NCI-H2107 (cell line): ENCODE measurements around the gene CSF3.

Experiments
- DNase-seq: peaks from one replicate; lab custom pipeline; 2025; lab: John Stamatoyannopoulos, UW

CSF3 gene

GRCh38 chr17:40024901-40025300 lies 9.7 kb downstream of the CSF3 start:
- no peak for DNase-seq

DNA sequence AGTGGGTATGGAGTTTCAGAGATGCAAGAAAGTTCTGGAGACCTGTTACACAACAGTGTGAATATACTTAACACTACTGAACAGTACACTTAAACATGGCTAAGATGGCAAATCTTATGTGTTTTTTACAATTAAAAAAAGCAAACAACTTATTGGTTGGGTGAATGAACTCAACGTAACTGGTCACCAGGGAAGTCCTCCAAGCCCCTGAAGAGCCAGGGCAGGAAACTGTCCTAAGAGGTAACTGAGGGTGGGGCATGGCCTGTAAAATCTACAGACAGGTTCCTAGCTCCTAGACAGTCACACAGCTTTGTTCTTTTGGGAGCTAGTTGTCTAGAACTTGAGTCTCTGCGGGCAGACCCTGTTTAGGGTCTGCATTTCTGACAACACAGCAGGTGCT lies 10.3 kb downstream of the CSF3 start:
- no peak for DNase-seq

- DNase-seq = no peak
Observed at GRCh38 chr17:40025991-40026815, 11.0 kb downstream of the CSF3 start.

DNA sequence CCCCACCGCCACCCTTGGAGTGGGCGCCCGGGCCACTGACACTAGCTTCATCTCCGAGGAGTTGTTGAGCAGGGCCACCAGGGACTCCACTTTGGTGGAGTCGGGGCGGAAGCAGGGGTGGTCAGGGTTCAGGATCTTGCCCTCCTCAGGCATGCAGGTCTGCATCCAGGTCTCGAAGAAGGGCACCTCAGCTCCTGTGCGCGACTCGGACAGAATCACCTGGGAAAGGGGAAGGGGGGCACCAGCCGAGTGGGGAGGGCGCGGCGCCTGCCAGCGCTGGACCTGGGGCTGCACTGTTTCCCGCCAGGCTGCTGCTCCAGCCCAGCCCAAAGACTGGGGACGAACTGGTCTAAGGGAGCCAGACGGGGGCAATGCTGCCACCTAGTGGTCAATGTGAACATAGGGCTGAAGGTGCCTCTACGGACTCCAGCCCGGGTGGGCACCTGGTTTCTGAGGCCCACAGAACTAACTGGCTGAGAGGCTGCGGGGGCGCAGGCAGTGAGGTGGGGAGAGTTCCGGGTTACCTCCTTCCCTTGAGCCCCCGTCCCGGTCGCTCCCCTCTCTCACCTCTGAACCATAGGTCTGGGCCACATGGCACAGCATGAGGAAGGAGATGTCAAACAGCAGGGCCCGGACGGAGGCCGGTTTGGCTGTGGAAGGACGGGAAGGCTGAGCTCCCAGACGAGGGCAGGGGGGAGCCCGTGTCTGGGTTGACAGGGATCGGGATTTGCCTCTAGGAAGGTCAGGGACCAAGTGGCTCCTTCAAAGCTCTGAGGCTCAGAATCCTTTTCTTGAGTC lies 11.8 kb downstream of the CSF3 start:
- DNase-seq = peak; percentile 58

DNA sequence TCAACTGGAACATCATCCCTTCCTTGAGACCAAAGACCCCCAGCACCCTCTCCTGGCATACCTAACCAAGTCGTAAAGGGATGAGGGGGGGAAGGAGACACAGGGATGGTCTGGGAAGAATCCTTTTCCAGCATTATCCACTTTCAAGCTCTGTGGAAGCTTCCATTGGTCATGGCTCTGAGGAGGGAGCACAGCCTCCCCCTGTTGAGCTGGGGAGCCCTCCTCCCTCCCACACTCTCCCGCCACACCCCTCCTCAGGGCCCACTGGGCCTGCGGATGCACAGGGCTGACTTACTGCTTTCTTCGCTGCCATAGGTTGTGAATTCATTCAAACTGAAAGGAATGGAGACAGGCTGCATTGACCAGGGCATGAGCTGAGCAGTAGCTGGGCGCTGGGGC lies 12.4 kb downstream of the CSF3 start:
- no peak for DNase-seq

- DNase-seq = no peak
Observed at GRCh38 chr17:40028595-40028994, 13.4 kb downstream of the CSF3 start.

GRCh38 chr17:40031706-40032105 lies 16.5 kb downstream of the CSF3 start:
- no peak for DNase-seq

GRCh38 chr17:40032322-40033320 lies 17.4 kb downstream of the CSF3 start:
- no peak for DNase-seq

DNA sequence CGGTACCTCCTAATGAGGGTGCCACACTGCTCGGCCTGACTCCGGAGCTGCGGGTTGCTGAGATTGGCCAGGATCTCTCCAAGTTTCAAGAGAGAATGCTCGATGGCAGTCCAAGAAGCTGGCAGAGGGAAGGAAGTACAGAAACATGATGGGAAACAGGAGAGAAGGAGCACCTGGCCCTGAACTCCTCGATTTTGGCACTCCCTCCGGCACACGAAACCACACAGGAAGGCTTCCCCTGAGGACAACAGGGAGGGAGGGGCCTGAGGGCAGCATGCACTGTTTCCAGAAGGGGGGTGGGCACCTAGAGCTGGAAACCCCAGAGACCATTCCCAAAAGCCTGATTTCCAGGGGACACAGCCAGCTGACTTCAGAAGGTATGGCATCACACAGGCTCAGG lies 18.1 kb downstream of the CSF3 start:
- no peak for DNase-seq

DNA sequence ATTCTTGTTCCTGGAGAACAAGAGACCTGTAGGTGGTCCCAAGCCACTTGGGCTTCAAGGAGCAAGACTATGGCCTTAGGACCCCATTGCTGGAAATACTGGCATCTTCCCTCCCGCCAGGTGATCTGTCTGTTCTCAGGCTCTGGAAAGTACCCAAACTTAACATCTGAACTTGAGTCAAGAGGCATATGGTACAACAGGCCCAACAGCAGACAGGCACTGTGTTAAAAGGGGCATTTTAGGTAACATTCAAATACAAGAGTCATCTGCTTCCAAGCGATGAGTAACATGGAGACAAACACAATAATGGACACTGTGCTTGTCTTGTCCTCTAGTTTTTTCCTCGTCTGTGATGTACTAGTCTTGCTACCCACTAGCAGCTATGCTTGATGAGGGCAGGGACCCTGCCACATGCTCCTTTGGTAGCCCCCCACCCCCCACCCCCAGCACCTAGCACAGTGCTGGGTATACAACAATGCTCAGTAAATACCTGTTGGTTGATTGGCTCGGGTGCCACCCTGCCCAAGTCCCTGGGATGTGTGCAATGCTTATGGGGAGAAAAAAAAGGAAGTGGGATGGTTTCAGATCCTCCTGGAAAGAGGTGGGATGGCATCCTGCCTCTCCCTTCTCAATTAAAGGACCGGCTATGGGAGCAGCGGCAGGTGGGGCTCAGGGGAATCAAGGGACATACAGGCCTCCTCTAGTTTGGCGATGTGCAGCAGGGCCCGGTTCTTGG lies 19.4 kb downstream of the CSF3 start:
- no peak for DNase-seq

- no peak for DNase-seq
Observed at GRCh38 chr17:40035162-40035559, 19.9 kb downstream of the CSF3 start.

- no peak for DNase-seq
Observed at GRCh38 chr17:40038882-40039513, 23.8 kb downstream of the CSF3 start.

GRCh38 chr17:40041196-40041595 lies 26.0 kb downstream of the CSF3 start:
- DNase-seq = no peak

DNA sequence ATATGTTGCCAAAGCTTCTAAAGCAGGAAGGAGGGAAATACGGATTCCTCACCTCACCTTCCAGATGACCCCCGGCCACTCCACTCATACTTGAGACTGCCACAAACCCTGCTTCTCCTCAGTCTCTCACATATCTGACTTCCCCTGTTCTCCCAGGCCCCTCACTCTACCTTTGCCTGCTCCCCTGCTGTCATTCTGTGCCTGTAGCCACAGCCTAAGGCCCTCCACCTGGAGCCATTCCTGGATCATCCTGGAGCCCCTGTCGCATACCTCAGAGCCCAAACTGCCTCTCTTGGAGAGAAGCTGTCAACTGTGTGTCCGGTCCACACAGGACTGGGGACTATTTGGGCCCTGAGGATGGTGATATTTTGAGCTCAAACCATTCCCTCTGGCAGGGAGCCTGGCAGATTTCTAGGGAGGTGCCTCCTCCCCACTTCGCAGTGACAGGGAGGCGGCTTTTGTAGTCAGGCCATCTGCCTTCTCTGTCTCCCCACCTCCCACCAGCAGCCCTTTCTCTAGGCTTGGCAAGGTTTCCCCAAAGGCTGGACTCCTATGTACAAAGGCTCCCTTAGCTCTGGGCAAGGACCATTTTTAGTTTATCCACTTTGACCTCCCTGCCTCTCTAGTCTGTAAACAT lies 41.3 kb downstream of the CSF3 start:
- DNase-seq = no peak

GRCh38 chr17:40058186-40058784 lies 43.0 kb downstream of the CSF3 start:
- no peak for DNase-seq

DNA sequence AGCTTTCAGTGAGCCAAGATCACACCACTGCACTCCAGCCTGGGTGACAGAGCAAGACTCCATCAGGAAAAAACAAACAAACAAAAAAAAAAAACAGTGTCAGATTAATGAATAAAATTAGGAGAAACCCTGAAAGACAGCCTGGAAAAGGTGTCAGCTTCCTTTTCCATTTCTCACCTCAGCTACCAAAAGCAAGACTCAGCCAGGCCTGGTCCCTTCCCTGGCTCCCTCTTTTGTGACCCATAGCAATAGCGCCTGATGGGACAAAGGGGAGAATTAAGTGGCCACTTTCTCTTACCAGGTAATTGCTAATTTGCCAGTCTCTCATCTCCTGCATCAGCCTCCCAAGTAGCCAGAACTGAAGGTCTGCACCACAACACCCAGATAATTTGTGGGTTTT lies 43.6 kb downstream of the CSF3 start:
- DNase-seq = no peak

DNA sequence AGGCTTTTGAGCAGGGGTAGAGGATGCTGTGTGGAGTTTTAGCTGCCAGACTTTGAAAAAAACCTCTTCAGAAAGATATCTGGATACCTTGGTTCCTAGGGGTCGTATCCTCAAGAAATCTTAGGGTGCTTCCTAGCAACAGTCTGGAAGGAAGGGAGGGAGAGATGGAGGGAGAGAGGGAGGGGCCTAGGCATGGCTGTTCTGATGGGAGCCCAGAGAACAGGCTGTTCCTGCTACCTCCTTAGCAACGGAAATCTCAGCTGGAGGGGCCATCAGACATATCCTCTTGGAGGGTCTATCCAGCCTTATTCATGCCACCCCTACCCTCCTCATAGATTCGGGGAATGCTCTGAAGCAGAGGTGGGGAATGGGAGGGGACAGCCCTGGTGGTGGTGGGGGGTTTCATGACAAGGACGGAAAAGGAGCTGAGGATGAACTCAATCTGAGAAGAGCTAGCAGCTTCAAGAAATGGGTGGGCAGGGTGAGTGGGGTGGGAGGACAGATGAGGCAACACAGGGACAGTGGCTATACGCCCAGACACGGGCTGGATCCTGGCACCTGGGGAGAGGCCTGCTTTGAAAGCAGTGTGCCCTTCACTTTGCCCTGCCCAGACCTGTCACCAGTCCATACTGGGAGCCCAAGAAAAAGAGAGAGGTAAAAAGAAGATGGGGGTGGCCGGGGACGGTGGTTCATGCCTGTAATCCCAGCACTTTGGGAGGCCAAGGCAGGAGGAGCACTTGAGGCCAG lies 44.7 kb downstream of the CSF3 start:
- DNase-seq = no peak

DNA sequence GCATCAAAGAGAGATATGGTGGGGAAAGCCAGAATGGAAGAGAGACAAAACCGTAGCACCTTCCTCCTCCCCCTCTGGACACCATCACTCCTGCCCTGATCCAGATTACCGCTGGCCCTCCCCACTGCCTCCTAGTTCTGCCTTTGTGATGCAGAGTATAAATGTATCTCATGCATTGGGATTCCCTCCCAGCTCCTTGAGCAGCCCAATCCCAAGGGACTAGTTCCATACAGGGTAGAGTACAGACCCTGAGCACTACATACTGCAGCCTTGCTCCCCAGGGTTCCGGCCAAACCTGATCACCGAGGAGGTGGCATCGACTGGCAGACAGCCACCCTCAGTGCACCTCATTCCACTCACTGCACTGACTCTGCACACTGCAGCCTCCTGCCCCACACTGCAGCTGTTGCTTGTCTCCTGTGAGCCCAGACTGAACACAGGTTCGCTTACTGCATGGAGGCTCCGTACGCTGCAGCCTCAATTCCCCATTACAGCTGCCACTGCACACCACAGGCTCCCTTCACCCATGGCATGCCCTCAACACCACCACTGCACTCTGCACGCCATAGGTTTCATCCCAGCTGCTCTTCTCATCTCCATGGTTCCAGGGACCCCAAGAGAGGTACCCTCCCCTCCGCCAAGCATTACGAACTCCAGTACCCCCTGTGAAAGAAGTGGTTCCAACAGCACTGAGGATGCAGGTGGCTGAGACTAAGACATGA lies 45.8 kb downstream of the CSF3 start:
- no peak for DNase-seq

DNA sequence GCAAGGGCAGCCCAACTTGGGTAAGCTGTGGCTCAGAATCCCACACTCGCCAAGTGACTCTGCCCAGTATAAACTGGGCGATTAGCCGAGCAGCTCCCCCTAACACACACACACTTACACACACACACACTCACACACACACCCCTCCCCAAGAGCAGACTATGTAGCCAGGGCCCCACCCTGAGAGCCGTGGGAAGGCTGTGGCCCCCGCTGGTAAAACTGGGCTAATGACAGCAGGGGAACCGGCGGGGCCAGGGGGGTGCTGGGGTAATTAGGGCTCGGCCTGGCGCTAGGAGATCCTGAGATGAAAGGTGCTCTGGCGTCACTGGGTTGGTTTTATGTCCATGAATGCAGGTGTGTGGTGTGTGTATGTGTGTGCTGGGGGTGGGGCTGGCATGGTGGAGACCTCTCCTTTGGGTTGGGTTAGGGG lies 46.4 kb downstream of the CSF3 start:
- DNase-seq = no peak
